Activated T-helper 1 cell treated with anti-CD3 and anti-CD28 coated beads, Interleukin-12 subunit alpha, Interleukin-12 subunit beta, Interleukin-2, Interleukin-4 antibody, amounts not matched to agents 30 ng/mL and 10 ng/mL and 1 ng/mL, durations not matched to agents 14 hours and 24 hours and 36 hours (primary cell): ENCODE results near the gene OR51I2. TPM values are rescaled to one million over a fixed set of nuclear protein-coding genes. Genes with fewer than 3 reads are reported as not detected.

Experiments
- DNase-seq: peaks from one replicate; pipeline ENCODE4 v3.0.0; 2021; ENCODE audit warnings: low spot score
- H3K27ac Mint-ChIP-seq: one replicate; pipeline ENCODE4 v1.8.0; 2021; ENCODE audit warnings: mild to moderate bottlenecking, mixed read lengths
- H3K27me3 Mint-ChIP-seq: one replicate; pipeline ENCODE4 v1.8.0; 2022; ENCODE audit warnings: mild to moderate bottlenecking, moderate library complexity, mixed read lengths; ENCODE audit not compliant: insufficient read depth
- H3K36me3 Mint-ChIP-seq: one replicate; pipeline ENCODE4 v1.8.0; 2021; ENCODE audit warnings: low read depth, mixed read lengths
- H3K4me1 Mint-ChIP-seq: one replicate; pipeline ENCODE4 v1.8.0; 2021; ENCODE audit warnings: low read depth, mixed read lengths
- H3K4me3 Mint-ChIP-seq: one replicate; pipeline ENCODE4 v1.8.0; 2021; ENCODE audit warnings: mild to moderate bottlenecking, moderate library complexity, mixed read lengths
- H3K9me3 Mint-ChIP-seq: one replicate; pipeline ENCODE4 v1.8.0; 2021; ENCODE audit warnings: mixed read lengths
- intact Hi-C: fragments of 100-400 bp; cut with micrococcal nuclease; formaldehyde crosslinking; loops from one replicate; pipeline ENCODE4 v1.15.1; 2024
- total RNA-seq: library from RNA; stranded (reverse); gene quantifications from 2 replicates; pipeline ENCODE4 v1.2.3, GENCODE V29; 2022

Gene OR51I2
- total RNA-seq, 1 donor from 2014 or later, result not detected

DNA sequence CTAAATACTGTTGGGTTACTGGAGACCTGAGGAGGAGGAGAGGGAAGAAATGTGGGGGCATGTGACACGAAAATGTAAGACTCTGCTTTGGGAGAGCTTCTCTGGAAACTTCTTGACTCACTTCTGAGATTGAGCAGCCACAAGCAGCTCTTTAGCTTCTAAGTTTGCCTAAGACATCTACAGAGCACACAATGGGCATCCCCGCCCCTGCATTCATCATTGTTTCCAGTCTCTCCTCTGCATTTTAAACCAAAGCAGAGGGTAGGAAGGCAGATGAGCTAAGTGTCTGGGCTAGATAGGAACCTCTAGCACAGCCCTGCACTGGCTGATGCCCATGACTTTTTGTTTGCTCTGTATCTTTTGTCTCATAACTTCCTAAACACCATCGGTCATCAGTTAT is 37.3 kb downstream of the OR51I2 start:
- Mint-ChIP-seq H3K36me3 (no peaks in the 10 kb centered on the region), H3K27ac (no peak overlapping the region), H3K4me1 (peaks cover 4% of the 10 kb centered on the region), H3K4me3 (no peak overlapping the region), H3K9me3 (no peaks in the 10 kb centered on the region), H3K27me3 (peaks cover 7% of the 10 kb centered on the region)
- intact Hi-C loops, result no loop called here
- no peak for DNase-seq

DNA sequence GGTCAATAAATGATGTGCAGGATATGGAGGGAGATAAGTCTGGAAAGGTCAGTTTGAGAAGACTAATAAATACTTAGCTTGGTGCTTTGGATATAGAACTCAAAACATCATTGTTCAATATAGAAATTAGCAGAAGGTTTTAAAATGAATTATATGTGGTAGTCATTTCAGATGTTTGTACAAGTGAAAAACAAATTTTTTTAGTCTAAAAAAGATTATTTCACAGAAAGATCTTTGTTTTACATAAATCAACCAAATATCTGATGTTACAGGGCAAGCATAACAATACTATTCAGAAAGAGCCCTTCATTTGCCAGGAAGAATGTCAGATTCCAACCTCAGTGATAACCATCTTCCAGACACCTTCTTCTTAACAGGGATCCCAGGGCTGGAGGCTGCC is 39.3 kb downstream of the OR51I2 start, which contains the start of gene OR52D1:
OR52D1 (plus strand) TSS at position 301 of the 400 bp plus-strand sequence; CDS start at position 323, 22 bp downstream.
- intact Hi-C loops, result no loop called here
- Mint-ChIP-seq H3K4me3 (no peak within 1 kb of the TSS), H3K27me3 (peaks cover 7% of the 10 kb centered on the region), H3K9me3 (no peaks in the 10 kb centered on the region), H3K36me3 (no peaks in the 10 kb centered on the region), H3K4me1 (peaks cover 4% of the 10 kb centered on the region), H3K27ac (no peak within 1 kb of the TSS)
- no peak for DNase-seq

DNA sequence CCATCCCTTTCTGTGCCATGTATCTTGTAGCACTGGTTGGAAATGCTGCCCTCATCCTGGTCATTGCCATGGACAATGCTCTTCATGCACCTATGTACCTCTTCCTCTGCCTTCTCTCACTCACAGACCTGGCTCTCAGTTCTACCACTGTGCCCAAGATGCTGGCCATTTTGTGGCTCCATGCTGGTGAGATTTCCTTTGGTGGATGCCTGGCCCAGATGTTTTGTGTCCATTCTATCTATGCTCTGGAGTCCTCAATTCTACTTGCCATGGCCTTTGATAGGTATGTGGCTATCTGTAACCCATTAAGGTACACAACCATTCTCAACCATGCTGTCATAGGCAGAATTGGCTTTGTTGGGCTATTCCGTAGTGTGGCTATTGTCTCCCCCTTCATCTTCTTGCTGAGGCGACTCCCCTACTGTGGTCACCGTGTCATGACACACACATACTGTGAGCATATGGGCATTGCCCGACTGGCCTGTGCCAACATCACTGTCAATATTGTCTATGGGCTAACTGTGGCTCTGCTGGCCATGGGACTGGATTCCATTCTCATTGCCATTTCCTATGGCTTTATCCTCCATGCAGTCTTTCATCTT is 39.8 kb downstream of the OR51I2 start:
- H3K27me3 Mint-ChIP-seq, result peaks cover 7% of the 10 kb centered on the region
- intact Hi-C loops, result no loop called here
- no peak overlapping the region for H3K4me3 Mint-ChIP-seq
- DNase-seq, result no peak
- H3K4me1 Mint-ChIP-seq, result peaks cover 4% of the 10 kb centered on the region
- H3K36me3 Mint-ChIP-seq, result no peaks in the 10 kb centered on the region
- no peaks in the 10 kb centered on the region for H3K9me3 Mint-ChIP-seq
- no peak overlapping the region for H3K27ac Mint-ChIP-seq

DNA sequence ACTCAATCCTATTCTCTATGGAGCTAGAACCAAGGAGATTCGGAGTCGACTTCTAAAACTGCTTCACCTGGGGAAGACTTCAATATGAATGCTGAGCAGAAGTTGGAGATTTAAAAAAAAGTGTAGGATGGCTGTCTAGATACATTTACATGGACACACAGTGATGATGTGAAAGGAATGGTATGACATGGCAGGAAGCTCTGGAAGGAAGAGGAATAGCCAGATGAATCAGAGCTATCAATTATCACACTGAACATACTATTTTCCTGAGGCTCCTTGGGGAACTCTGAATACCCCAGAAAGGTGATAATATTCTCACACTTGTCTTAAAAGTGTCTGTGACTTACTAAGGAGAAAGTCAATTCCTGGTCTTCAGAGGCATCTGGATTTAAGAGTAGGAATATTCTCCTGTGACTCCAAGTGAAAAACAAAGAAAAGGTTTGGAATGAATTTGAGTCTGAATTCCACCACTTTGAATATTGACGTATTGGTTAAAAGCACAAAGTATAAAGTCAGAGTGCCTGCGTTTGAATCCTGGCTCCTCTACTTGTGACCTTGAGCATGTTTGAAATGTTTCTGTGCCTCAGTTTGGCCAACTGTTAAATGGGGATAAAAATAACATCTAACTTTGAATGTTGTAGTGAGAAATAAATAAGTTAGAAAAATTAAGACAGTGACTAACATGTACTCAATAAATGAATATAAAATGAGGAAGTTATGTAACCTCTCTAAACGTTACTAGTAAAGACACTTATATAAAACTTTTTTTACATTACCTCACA is 40.6 kb downstream of the OR51I2 start:
- intact Hi-C loops, result no loop called here
- Mint-ChIP-seq H3K27ac (no peak overlapping the region), H3K27me3 (peaks cover 7% of the 10 kb centered on the region), H3K9me3 (no peaks in the 10 kb centered on the region), H3K36me3 (no peaks in the 10 kb centered on the region), H3K4me3 (no peak overlapping the region), H3K4me1 (peaks cover 4% of the 10 kb centered on the region)
- no peak for DNase-seq

DNA sequence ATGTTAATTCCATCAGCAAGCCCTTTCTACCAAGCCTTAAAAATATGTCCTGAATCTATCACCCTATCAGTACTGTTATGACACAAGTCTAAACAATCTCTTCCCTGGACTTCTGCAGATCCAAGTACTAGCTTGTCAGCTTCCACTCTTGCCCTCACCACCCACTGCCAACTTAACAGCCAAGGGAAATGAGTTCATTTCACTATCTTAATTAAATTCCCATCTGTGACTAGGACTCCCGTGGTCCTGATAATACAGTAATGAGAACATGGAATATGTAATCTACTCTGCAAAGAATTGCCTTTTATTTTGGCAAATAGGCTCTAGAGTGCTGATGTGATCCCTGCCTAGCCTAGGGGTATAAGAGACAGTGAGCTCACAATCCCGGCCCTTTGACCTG is 50.5 kb downstream of the OR51I2 start:
- H3K27me3 Mint-ChIP-seq, result peaks cover 7% of the 10 kb centered on the region
- no peaks in the 10 kb centered on the region for H3K36me3 Mint-ChIP-seq
- H3K9me3 Mint-ChIP-seq, result no peaks in the 10 kb centered on the region
- no peak overlapping the region for H3K27ac Mint-ChIP-seq
- no peaks in the 10 kb centered on the region for H3K4me1 Mint-ChIP-seq
- DNase-seq, result no peak
- intact Hi-C loops, result no loop called here
- no peak overlapping the region for H3K4me3 Mint-ChIP-seq

DNA sequence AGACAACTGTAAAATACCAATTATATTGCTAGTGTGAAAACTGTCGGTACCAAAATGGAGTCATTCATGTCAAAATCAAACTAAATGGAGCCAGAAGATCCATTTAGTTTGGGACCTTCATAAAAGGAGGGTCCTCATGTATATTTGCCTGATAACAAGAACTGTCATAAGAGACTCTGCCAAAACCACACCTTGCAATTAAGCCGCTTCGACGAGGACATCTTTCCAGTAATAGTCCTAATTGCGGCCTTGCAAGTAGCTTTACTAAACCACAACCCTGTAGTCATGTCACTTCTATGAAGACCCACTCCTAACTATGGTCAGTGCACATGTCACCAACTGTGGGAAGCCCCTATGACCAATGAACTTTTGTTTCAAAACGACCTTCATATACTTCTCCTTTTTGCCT is 51.3 kb downstream of the OR51I2 start:
- intact Hi-C loops, result no loop called here
- Mint-ChIP-seq H3K9me3 (no peaks in the 10 kb centered on the region), H3K27ac (no peak overlapping the region), H3K27me3 (peaks cover 7% of the 10 kb centered on the region), H3K36me3 (no peaks in the 10 kb centered on the region), H3K4me1 (no peaks in the 10 kb centered on the region), H3K4me3 (no peak overlapping the region)
- DNase-seq, result no peak

DNA sequence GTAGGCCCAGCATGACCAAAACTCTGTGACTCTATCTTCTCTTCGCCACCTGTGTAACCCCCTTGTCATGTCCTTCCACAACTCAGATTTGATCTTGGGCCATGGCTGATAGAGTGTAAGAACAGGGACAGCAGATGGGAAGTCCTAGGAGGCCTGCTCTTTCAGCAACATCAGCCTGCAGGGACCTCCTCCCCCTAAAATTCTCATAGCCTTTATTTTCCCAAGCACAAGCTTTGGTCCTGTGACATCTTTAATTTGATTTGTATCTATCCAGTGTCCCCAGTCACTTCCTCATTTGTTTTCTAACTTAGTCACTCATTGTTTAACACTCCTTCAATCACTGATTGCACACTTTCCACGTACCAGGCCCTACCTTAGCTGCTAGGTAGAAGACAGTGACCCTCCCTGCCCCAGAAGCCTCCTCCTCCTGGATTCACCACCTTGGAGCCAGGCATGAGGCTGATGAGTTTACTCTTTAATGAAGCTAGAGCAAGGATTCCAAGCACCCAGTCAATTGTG is 55.3 kb downstream of the OR51I2 start:
- peaks cover 7% of the 10 kb centered on the region for H3K27me3 Mint-ChIP-seq
- H3K4me1 Mint-ChIP-seq, result no peaks in the 10 kb centered on the region
- no peaks in the 10 kb centered on the region for H3K36me3 Mint-ChIP-seq
- intact Hi-C loops, result no loop called here
- H3K9me3 Mint-ChIP-seq, result no peaks in the 10 kb centered on the region
- DNase-seq, result no peak
- no peak overlapping the region for H3K27ac Mint-ChIP-seq
- no peak overlapping the region for H3K4me3 Mint-ChIP-seq

DNA sequence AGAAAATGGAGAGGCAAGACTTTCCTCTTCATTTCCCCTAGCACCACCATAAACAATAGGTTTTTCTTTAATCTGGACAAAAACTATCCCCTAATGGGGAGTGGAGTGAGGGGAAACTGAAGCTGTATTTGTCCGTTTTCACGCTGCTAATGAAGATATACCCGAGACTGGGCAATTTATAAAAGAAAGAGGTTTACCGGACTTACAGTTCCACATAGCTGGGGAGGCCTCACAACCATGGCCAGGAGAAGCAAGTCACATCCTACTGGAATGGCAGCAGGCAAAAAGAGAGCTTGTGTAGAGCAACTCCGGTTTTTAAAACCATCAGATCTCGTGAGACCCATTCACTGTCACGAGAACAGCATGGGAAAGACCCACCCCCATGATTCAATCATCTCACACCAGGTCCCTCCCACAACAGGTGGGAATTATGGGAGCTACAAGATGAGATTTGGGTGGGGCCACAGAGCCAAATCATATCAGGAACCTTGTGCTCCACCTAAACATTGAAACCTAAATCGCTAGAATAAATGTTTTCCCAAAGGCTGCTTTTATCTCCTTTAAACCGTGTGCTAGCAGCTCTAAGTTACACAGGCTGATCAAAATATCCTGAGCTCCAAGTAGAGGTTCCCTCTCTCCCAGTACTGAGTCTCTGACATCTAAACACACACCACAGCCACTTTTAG is 56.4 kb downstream of the OR51I2 start:
- Mint-ChIP-seq H3K27me3 (peaks cover 5% of the 10 kb centered on the region), H3K4me3 (no peak overlapping the region), H3K4me1 (no peaks in the 10 kb centered on the region), H3K9me3 (no peaks in the 10 kb centered on the region), H3K27ac (no peak overlapping the region), H3K36me3 (no peaks in the 10 kb centered on the region)
- intact Hi-C loops, result no loop called here
- no peak for DNase-seq

Other genes with a start within 250 kb of the OR51I2 start
- not detected in 2 replicates for gene OR51V1, start 248.6 kb upstream of the OR51I2 start, total RNA-seq
- not detected in 2 replicates for gene HBB, start 222.3 kb upstream of the OR51I2 start, total RNA-seq
- not detected in 2 replicates for gene HBD, start 214.8 kb upstream of the OR51I2 start, total RNA-seq
- gene HBG1, start 199.5 kb upstream of the OR51I2 start, total RNA-seq, result not detected in 2 replicates
- not detected in 2 replicates for gene HBG2, start 194.5 kb upstream of the OR51I2 start, total RNA-seq
- not detected in 2 replicates for gene HBE1, start 179.4 kb upstream of the OR51I2 start, total RNA-seq
- not detected in 2 replicates for gene OR51B4, start 147.4 kb upstream of the OR51I2 start, total RNA-seq
- not detected in 2 replicates for gene OR51B2, start 125.0 kb upstream of the OR51I2 start, total RNA-seq
- not detected in 2 replicates for gene OR51B5, start 105.8 kb upstream of the OR51I2 start, total RNA-seq
- gene OR51B6, start 97.8 kb upstream of the OR51I2 start, total RNA-seq, result not detected in 2 replicates
- not detected in 2 replicates for gene OR51M1, start 65.5 kb upstream of the OR51I2 start, total RNA-seq
- gene OR51Q1, start 27.2 kb upstream of the OR51I2 start, total RNA-seq, result not detected in 2 replicates
- gene OR51I1, start 7.8 kb upstream of the OR51I2 start, total RNA-seq, result not detected in 2 replicates
- gene OR52D1, start 39.4 kb downstream of the OR51I2 start, total RNA-seq, result not detected in 2 replicates
- not detected in 2 replicates for gene UBQLN3, start 60.6 kb downstream of the OR51I2 start, total RNA-seq
- gene UBQLNL, start 67.4 kb downstream of the OR51I2 start, total RNA-seq, result 0.18 TPM in 1 of 2 replicates, not detected in the other
- gene OR52H1, start 99.2 kb downstream of the OR51I2 start, total RNA-seq, result not detected in 2 replicates
- not detected in 2 replicates for gene OR52B6, start 131.6 kb downstream of the OR51I2 start, total RNA-seq
- 0.34 and 0.54 TPM in 2 replicates for gene TRIM6, start 147.3 kb downstream of the OR51I2 start, total RNA-seq
- gene TRIM34, start 175.7 kb downstream of the OR51I2 start, total RNA-seq, result 4.6 and 5.4 TPM in 2 replicates
- gene TRIM5, start 235.8 kb downstream of the OR51I2 start, total RNA-seq, result 7.9 and 8.6 TPM in 2 replicates
- 125 and 127 TPM in 2 replicates for gene TRIM22, start 240.5 kb downstream of the OR51I2 start, total RNA-seq